ENCODE measurements around the gene KCNMA1.

The KCNMA1 gene

DNA sequence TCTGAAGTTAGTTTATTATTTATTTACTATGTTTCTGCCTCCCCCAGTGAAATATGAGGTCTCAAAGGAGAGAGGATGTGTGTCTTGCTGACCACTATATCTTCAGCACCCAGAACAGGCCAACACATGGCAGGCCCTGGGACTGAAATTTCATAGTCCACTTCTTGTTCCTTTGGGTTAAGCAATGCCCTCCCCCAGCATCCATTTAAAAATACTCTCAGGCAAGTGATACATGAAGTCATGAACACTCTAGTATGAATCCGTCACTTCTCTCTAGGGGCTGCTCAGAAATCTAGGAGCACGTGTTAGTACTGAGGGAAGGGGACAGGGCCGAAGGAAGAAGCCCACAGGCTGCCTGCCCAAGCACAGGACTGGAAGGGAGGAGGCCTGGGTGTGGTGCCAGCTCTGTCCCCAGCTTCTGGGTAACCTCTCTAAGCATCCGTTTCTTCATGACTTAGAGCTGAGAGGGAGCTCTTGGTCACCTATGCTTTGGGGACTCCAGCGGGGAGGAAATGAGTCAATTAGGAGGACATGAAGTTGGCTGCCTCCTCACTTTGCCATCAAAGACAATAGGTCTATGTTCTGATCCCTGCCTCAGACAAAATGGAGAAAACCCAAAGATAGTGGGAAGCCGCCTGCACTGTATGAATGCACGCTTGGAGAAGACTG, 119.2 kb downstream of the KCNMA1 start:
- Histone ChIP-seq H3K4me2 (ENCODE audit: low read depth, low read length, poor library complexity, severe bottlenecking) (no peak overlapping the region), H3K27ac (ENCODE audit: low read depth, low read length) (no peak overlapping the region), H2AFZ (ENCODE audit: low read depth, low read length, severe bottlenecking) (no peak overlapping the region), H3K27me3 (ENCODE audit: low read length) (no peaks in the 10 kb centered on the region), H3F3A (ENCODE audit: insufficient read depth) (no peaks in the 10 kb centered on the region), H3K4me3 (ENCODE audit: insufficient read depth, low read length, poor library complexity, severe bottlenecking) (no peak overlapping the region), H3K79me2 (ENCODE audit: insufficient read depth, low read length) (no peaks in the 10 kb centered on the region), H3K36me3 (ENCODE audit: low read length) (no peaks in the 10 kb centered on the region), H3K9ac (ENCODE audit: low read length) (no peak overlapping the region), H3K9me3 (ENCODE audit: insufficient read depth, low read length) (no peaks in the 10 kb centered on the region), H3K9me2 (replicated peaks; ENCODE audit: insufficient read depth, low read length) (no peaks in the 10 kb centered on the region), H4K20me1 (ENCODE audit: low read depth, low read length) (no peaks in the 10 kb centered on the region)
- TF ChIP-seq EZH2phosphoT487 (conservative IDR thresholded peaks at IDR 0.05; ENCODE audit: low read length), result no peak
- no peak for TF ChIP-seq CTCF (IDR thresholded peaks at IDR 0.05; ENCODE audit: insufficient read depth, low read length, poor library complexity, severe bottlenecking)

DNA sequence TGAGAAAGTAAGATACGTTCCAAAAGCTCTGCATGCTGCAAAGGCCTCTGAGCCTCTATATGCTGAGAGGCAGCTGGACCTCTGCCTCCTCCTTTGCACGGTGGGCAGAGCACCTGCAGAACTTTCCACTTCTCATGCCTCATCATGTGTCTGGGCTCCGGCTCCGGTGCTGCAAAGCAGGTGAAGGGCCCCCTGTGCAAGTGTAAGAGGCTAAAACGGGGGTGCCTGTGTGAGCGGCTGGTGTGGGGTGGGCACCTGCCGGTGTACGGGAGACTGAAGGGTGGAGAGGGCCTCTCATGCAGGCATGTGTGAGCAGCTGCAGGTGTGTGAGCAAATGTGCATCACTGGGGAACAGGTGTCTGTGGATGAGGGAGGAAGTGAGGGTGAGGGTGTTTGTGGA, 121.0 kb downstream of the KCNMA1 start:
- Histone ChIP-seq H3K9me3 (ENCODE audit: insufficient read depth, low read length) (no peaks in the 10 kb centered on the region), H3K4me3 (ENCODE audit: insufficient read depth, low read length, poor library complexity, severe bottlenecking) (no peak overlapping the region), H3K9ac (ENCODE audit: low read length) (no peak overlapping the region), H3K27me3 (ENCODE audit: low read length) (no peaks in the 10 kb centered on the region), H3K79me2 (ENCODE audit: insufficient read depth, low read length) (no peaks in the 10 kb centered on the region), H3F3A (ENCODE audit: insufficient read depth) (no peaks in the 10 kb centered on the region), H2AFZ (ENCODE audit: low read depth, low read length, severe bottlenecking) (no peak overlapping the region), H4K20me1 (ENCODE audit: low read depth, low read length) (no peaks in the 10 kb centered on the region), H3K36me3 (ENCODE audit: low read length) (no peaks in the 10 kb centered on the region), H3K4me2 (ENCODE audit: low read depth, low read length, poor library complexity, severe bottlenecking) (no peak overlapping the region), H3K27ac (ENCODE audit: low read depth, low read length) (no peak overlapping the region), H3K9me2 (replicated peaks; ENCODE audit: insufficient read depth, low read length) (no peaks in the 10 kb centered on the region)
- TF ChIP-seq CTCF (IDR thresholded peaks at IDR 0.05; ENCODE audit: insufficient read depth, low read length, poor library complexity, severe bottlenecking) (no peak), EZH2phosphoT487 (conservative IDR thresholded peaks at IDR 0.05; ENCODE audit: low read length) (no peak)

- Histone ChIP-seq H3K27me3 (ENCODE audit: low read length) (no peaks in the 10 kb centered on the region), H3K27ac (ENCODE audit: low read depth, low read length) (no peak overlapping the region), H3K79me2 (ENCODE audit: insufficient read depth, low read length) (no peaks in the 10 kb centered on the region), H3K9me2 (replicated peaks; ENCODE audit: insufficient read depth, low read length) (no peaks in the 10 kb centered on the region), H3K36me3 (ENCODE audit: low read length) (no peaks in the 10 kb centered on the region), H3K9ac (ENCODE audit: low read length) (no peak overlapping the region), H2AFZ (ENCODE audit: low read depth, low read length, severe bottlenecking) (no peak overlapping the region), H3K4me2 (ENCODE audit: low read depth, low read length, poor library complexity, severe bottlenecking) (no peak overlapping the region), H3F3A (ENCODE audit: insufficient read depth) (no peaks in the 10 kb centered on the region), H3K9me3 (ENCODE audit: insufficient read depth, low read length) (no peaks in the 10 kb centered on the region), H3K4me3 (ENCODE audit: insufficient read depth, low read length, poor library complexity, severe bottlenecking) (no peak overlapping the region), H4K20me1 (ENCODE audit: low read depth, low read length) (no peaks in the 10 kb centered on the region)
- no peak for TF ChIP-seq CTCF (IDR thresholded peaks at IDR 0.05; ENCODE audit: insufficient read depth, low read length, poor library complexity, severe bottlenecking)
- TF ChIP-seq EZH2phosphoT487 (conservative IDR thresholded peaks at IDR 0.05; ENCODE audit: low read length), result no peak
Measured at GRCh38 chr10:77514870-77515269, 122.7 kb downstream of the KCNMA1 start.

Data from SU-DHL-6 (cell line).